NCI-H774 (cell line): ENCODE data around the gene UBL5.

Experiments
- DNase-seq: peaks from one replicate; lab custom pipeline; 2025; lab: John Stamatoyannopoulos, UW

The UBL5 gene

DNA sequence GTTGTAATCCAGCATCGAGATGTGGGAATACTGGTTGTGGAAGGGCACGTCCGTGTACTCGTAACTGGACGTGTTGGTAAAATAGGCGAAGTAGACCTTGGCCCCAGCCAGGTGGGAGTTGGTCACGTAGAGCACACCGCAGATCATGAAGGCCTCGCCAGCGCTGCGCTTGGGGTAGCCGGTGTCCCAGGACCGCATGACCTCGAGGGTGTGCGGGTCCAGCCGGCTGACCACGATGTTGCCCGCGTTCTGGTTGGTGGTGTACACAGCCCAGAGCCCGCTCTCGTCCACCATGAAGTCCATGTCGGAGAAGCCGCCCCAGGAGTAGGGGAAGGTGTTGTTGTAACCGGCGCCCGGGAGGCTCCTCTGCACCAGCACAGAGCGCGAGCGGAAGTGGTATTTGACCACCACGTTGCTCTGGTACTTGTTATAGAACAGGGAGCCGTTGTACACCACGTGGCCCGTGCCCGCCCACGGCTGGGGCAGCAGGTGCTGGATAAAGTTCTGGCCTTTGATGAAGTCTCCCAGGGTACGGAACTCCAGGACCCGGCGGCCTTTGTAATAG, 26.6 kb downstream of the UBL5 start:
- DNase-seq: no peak

DNA sequence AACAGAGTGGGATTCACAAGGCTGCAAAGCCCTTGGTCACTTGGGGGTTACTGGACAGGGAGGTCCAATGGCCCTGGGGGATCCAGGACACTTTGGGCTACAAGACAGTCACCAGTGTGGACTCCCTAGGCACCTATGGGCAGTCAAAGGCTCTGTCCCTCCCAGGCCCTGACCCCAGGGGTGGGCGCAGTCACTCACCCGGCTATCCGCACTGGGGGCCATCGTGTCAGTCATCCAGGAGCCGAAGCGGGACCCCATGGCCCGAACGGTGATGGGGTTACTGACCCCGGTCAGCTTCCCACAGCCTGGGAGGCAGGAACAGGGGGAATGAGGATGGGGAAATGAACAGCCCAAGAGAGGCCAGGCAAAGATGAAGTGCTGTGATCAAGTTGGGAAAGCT, 28.9 kb downstream of the UBL5 start:
- DNase-seq: no peak

DNA sequence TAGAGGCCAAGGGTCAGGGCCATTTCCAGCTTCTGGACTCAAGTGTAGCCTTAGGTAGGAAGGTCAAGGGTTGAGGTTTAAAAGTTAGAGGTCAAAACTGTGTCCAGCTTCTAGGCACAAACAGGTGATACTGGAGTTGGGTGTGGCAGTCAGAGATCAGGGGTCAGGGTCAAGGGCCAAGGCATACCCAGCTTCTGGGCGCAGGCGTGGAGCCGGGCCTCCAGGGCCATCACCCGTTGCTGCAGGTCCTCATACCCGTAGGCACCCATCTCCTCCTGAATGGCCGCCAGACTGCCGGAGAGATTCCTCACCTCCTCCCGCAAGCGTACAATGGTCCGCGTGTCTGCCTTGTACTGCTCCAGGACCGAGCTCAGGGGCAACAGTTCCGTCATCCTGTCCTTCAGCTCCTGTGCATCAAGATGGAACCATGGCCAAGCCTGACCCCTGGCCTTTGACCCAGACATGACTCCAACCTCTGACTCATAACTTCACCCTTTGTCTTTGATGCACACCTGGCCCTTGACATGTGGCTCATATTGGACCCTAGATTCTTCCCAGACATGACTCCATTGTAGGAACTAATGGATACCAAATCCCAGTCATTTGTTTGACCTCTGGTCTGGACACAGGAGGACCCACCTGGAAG, 29.5 kb downstream of the UBL5 start:
- no peak for DNase-seq

DNA sequence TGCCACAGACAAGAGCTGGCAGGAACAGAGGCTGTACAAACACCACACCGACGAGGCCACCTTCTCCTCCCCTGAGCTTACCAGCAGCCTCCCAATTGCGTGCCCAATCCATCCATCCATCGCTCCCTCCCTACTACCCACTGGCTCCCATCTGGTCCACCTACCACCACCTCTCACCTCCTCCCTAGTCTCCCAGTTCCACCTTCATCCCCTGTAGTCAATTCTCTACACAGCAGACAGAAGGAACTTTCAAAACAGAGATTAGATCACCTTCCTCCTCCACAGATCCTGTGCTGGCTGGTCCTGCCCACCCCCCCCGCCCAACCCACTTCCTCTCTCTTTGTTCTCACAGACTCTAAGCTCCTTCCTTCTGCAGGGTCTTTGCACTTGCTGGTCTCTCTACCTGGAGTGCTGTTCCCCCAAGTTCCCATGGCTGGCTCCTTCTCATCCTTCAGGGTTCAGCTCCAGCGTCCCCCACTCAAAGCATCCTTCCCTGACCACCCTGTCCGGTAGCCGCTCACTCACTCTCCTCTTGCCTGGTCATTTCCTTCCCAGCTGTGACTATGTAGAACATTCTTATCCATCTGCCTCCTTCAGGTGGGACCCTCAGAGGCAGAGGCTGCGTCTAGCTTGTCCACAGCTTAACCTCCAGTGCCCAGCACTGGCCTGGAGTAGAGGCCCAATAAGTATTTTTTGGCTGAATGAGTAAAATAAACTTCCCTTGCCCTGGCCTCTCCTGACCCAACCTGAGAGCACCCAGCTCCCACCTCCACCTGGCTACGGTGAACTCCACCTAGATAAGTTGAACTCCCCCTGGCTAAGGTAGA, 30.4 kb downstream of the UBL5 start:
- DNase-seq: no peak

DNA sequence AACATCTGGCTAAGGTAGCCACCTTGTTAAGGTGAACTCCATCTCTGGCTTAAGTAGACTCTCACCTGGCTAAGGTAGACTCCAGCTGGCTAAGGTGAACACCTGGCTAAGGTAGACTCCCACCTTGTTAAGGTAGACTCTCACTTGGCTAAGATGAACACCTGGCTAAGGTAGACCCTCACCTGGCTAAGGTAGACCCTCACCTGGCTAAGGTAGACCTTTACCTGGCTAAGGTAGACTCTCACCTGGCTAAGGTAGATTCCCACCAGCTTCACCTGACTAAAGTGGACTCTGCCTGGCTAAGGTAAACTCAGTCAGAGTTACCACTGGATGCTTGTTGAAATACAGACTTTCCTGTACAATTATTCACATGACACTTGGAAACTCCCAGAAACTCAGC, 31.0 kb downstream of the UBL5 start:
- DNase-seq: no peak

DNA sequence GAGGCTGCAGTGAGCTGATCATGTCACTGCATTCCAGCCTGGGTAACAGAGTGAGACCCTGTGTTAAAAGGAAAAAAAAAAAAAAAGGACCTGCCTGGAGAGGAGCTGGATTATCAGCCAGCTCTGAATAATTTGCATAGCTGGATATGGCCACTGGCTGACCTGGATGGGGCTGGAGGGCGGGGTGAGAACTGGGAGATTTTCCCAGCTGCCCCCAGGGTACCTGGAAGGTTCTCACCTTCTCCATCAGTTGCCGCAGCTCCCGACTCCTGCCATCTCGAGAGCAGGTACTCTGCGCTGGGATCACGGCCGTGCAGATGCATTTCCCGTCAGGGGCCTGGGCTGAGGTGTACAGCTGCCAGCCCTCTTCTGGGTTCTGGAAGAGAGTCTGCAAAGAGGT, 32.7 kb downstream of the UBL5 start:
- no peak for DNase-seq

DNA sequence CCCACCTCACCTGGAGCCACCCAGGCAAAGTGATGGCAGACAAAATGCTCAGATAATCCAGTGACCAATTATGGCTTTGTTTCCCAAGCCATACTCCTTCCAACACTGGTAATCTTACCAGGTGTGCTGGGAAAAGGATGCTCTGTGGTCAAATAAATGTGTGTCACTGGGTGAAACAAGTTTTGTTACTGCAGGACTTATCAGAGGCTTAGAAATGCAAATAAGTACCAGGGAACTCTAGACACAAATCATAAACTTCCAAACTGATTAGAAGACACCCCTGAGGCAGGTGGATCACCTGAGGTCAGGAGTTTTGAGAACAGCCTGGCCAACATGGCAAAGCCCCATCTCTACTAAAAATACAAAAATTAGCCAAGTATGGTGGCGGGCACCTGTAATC, 33.8 kb downstream of the UBL5 start:
- no peak for DNase-seq

DNA sequence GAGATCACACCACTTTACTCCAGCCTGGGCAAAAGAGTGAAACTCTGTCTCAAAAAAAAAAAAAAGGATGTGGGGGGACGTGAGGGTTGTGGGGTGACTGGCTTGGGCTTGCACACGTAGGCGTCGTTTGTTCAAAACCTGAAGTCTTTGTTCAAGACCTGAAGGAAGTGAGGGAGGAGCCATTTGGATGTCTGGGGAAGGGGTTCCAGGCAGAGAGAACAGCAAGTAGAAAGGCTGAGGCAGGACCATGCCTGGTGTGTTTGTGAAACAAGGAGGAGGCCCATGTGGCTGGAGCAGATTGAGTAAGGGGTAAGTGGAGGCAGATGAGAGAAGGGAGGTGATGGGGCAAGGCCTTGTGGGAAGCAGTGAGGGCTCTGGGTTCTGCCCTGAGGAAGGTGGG, 35.2 kb downstream of the UBL5 start:
- DNase-seq: no peak

DNA sequence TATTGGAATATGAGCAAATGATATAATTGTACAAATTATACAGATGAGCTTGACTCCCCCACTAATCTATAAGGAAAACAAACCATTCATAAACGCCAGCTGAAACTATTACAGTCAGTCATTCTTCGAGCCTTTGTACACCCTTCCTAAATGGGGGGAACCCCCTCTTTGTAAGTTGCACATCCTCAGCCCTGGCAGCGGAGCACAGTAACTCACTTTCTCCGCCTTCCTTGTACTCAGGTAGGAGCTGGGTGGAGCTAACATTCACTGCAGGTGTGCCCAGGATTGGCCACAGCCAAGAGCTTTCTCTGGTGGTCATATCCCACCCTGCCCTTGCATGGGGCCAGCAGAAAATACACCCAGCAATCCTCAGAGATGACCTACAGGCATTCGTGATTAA, 36.0 kb downstream of the UBL5 start:
- DNase-seq: no peak

DNA sequence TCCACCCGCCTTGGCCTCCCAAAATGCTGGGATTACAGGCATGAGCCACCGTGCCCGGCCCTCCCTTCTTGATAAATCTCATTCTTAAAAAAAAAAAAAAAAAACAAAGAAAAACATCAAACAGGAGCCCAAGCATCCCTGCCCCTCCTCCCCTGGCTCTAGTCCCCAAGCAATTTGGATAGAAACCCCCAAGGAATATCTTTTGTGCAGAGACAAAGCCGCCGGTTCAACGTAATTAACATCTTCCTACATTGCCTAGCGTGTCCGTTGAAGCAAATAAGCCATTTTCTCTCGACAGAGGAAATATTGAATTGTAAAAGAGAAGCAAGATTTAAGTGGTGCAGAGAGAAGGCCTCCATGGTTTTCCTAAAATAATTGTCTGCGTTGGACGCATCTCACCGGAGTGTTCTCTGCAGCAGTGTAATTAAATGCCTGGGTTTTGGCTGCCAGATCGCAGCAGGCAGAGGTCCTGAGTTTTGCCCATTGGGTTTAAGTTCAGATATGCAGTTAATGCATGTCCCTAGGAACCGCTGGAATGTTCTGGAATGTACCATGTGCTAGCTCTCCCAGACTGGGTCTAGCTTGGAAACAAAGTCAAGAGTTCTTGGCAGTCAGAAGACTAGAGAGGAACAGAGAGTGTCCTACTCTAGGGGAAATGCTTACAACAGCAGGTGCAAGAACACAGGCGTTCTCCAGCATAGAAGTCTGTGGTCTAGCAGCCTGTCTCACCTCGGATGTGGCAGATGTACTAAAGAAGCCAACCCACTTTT, 38.2 kb downstream of the UBL5 start:
- no peak for DNase-seq

DNA sequence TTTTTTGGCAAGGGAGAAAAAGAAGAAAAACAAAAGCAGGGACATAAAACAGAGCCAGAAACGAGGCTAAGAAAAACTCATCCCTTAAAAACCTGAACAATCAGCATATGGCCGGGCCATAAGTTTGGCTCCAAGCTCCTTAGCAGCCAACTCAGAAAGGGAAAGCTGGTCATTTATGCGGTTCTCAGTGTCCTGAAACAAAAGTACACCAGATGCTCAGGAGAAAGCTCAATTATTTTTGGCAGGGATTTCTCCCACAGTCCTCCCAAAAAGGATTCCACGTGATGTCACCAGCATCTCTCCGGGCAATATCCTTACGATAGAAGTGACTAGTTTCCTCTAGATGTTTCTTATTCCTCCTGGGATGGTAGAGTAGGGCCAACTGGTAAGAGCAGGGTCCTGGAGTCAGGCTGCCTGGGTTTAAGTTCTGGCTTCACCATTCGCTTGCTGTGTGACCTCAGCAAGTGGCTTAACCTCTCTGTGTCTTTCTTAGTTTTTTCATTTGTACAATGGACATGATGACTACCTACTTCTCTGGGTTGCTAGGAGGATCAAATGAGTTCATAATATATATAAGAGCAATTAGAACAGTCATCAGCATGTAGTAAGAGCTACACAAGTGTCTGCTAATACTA, 41.4 kb downstream of the UBL5 start:
- DNase-seq: no peak

DNA sequence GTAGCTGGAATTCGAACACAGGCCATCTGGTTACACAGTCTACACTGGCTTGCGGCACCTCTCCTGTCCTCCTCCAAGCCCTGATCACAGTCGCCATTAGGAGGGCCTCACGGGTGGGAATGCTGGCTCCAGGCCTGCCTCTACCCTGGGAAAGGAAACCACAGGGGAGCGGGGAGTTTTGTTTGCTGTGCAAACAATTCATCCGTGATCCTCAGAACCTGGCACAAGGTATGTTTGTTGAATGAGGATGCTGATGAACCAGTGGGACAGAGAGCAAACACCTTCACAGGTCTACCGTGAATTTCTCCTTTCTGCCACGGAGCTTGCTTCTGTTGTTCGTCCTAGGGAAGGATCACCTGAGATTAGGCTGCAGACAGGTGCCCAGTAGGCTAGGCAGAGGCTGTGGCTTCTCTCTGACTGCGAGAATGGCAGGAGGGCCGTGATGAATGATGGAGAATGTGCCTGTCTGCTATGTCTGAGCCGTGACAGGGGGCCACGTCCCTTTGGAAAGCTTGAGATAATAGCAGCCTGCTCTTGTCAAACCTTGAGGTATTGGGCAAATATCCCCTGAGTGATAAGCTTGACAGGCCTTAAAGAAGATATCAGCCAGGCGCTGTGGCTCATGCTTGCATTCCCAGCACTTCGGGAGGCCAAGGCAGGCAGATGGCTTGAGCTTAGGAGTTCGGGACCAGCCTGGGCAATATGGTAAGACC, 44.1 kb downstream of the UBL5 start:
- peak; percentile 48 for DNase-seq

DNA sequence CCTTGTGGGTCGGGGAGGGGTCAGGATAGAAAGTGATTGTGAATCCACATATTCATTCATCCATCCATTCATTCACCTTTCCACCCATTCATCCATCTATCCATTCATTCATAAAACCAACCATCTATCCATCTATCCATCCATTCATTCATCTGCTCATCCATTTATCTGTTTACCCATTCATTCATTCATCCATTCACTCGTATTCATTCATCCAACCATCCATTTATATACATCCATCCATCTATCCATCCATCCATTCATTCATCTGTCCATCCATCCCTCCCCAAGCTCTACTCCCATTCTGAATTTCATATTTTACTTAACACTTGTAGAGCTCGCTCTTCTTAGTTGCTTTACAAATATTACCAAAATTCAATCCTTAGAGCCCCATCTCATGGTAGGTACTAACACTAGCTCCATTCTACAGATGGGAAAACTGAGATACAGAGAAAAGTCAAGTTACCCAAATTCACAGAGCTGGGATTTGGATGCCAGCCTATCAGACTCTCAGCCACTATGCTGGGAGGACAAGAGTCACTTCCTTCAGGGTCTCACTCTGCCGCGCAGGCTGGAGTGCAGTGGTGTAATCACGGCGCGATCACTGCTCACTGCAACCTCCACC, 45.0 kb downstream of the UBL5 start:
- DNase-seq: no peak

DNA sequence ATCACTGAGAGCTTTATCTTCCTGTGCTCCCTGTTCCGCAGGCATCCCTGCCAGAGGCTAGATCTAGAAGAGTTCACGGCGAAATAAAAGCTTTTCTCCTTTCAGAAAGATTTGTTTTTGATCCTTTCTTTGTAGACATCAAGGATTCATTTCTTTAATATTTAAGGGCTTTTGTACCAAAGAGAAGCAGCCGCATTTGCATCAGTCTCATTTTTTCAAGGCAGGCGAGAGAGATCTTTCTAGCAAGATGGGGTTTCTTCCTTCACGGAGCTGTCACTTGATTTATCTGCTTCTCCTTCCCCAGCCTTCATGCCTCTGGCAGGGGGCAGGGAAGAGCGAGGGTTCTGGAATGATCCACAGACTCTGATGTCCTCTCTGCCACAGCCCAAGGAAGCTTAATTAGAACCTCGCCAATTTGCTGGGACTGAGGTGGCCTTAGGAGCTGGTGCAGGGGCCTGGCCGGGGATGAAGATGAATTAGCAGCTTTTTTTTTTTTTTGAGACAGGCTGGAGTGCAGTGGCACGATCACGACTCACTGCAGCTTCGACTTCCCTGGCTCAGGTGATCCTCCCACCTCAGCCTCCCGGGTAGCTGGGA, 47.4 kb downstream of the UBL5 start:
- DNase-seq: no peak

DNA sequence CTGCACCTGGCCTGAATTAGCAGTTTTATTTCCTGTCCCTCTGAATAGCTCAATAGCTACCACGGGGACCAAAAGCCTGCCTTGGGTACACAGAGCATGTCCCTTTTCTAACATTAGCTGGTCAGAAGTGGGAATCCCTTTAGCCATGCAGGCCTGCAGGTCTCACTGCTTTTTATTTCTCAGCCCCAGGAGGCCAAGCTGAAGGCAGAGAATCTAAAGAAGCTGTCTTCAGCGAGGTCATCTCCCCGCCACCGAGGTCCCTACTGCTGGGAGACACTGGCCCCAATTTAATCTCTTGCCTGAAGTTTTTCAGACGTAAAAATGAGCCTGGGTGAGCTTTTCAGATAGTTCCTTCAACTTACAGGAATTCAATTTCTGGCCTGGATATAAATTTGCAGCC, 48.1 kb downstream of the UBL5 start:
- no peak for DNase-seq

DNA sequence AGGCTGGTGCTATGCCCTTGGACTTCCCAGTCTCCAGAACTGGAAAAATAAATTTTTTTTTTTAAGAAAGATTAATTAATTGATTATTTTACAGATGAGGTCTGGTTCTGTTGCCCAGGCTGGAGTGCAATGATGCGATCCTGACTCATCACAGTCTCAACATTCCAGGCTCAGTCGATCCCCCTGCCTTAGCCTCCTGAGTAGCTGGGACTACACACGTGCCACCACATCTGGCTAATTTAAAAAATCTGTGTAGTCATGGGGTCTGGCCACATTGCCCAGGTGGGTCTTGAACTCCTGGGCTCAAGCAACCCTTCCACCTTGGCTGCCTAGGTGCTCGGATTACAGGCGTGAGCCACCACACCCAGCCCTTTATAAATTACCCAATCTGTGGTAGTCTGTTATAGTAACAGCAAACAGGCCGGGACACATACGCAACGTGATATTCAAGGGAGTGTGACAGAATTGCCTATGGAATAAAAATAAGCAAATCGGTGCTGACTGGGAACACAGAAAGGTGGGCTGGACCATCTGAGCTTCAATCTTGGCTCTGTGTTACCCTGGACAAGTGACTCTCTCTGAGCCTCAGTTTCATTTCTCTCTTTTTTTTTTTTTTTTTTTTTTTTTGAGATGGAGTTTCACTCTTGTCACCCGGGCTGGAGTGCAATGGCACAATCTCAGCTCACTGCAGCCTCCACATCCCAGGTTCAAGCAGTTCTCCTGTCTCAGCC, 50.2 kb downstream of the UBL5 start:
- DNase-seq: no peak

DNA sequence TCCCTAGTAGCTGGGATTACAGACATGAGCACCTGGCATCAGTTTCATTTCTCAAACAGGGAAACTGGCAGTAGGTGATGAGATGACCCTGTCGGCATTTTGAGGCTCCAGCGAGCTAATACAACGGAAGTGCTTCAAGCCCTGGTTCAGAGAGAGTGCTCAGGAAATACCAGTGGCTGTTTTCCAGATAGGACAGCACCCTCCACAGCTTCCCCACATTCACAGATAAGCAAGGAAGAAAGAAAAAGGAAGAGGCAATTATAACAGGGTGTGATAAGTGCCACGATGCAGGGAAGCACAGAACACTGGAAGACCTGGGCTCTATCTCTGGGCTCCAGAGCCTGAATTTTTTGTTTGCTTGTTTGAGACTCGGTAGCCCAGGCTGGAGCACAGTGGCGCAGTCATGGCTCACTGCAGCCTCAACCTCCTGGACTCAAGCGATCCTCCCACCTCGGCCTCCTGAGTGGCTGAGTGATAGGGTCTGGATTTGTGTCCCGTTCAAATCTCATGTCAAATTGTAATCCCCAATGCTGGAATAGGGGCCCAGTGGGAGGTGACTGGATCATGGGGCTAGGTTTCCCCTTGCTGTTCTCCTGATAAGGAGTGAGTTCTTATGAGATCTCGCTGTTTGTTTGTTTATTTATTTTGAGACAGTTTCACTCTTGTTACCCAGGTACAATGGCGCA, 50.9 kb downstream of the UBL5 start:
- DNase-seq: no peak
